ENCODE data around the gene KCNK3. TPM values are rescaled to one million over a fixed set of nuclear protein-coding genes. Genes with fewer than 3 reads are reported as not detected.

Gene KCNK3
- total and polyA plus RNA-seq, 10 of the 15 experiments (the other 5 are each of a cell fraction or from before 2014, with no cell fraction given), result 0.13 TPM; not detected in 9

DNA sequence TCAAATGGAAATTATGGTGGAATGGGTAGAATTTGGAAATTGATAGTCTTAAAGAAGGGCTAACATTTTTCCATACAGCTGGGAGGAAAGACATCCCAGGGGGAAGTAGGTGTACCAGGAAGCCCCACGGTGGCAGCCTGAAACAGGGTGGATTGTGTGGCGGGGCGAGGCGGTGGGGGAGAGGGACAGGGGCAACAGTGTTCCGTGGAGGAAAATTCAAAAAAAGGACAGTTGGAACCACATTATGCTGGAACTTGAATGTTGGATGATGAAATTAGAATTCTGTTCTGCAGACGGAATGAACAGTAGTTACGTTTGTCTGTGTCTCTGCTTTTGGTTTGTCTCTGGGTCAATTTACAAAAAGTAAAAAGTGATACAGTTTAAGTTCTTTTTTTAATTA lies 40.7 kb upstream of the KCNK3 start:
- ChIA-PET POLR2A (no interaction called here), CTCF (no interaction called here), SMC1A (ENCODE audit: uncharacterized antibody, unreplicated experiment) (interaction anchor here (1.1 kb wide), 1 partner anchor 8 kb away, joined by 3 read pairs; no protein-coding TSS in a partner anchor), RAD21 (ENCODE audit: unreplicated experiment) (no interaction called here)
- no peak overlapping the region for H3K4me3 ChIP-seq
- H3K9ac ChIP-seq (ENCODE audit: control insufficient read depth, insufficient read depth, low read length), result no peak overlapping the region
- no peak for FAIRE-seq
- H3K79me2 ChIP-seq (ENCODE audit: control insufficient read depth, insufficient read depth, low read length), result no peaks in the 10 kb centered on the region
- H3K27me3 ChIP-seq (replicated peaks in 1 of 2; ENCODE audit: control insufficient read depth in 2 of 2, insufficient read depth in 2 of 2, low read length in 1 of 2), result peaks cover 0 to 3% of the 10 kb centered on the region in 2 experiments; a peak in 1 of 4 replicates
- BruUV-seq (replicated peaks), result no TSS peak
- H3K4me2 ChIP-seq (ENCODE audit: control insufficient read depth, insufficient read depth), result no peak overlapping the region
- WGBS (ENCODE audit: insufficient coverage, insufficient replicate concordance, low lambda C conversion rate, missing lambda C conversion rate), result 47% methylated on average over 7 of the region's 7 CpGs
- no peaks in the 10 kb centered on the region for H3K4me1 ChIP-seq (ENCODE audit: control insufficient read depth, insufficient read depth, low read length)
- intact Hi-C loops (cut with micrococcal nuclease; ENCODE audit: unreplicated experiment), result no loop called here
- TF ChIP-seq ZSCAN29 (IDR thresholded peaks at IDR 0.05) (no peak), FOXK2 (IDR thresholded peaks at IDR 0.05) (no peak), RFX5 (IDR thresholded peaks at IDR 0.05; ENCODE audit: low read depth, low read length) (no peak), NBN (IDR thresholded peaks at IDR 0.05) (no peak), SMAD5 (IDR thresholded peaks at IDR 0.05; ENCODE audit: low read depth) (no peak), SMAD1 (IDR thresholded peaks at IDR 0.05; ENCODE audit: low read depth, partially characterized antibody) (no peak), SIX5 (IDR thresholded peaks at IDR 0.05; ENCODE audit: low read depth, low read length, severe bottlenecking) (no peak), POLR2AphosphoS5 (IDR thresholded peaks at IDR 0.05; ENCODE audit: low read length) (no peak), STAT3 (IDR thresholded peaks at IDR 0.05; ENCODE audit: low read depth, low read length) (no peak), RAD21 (IDR thresholded peaks at IDR 0.05; ENCODE audit: insufficient read depth, low read depth, low read length) (no peak), FOXM1 (IDR thresholded peaks at IDR 0.05; ENCODE audit: low read depth, low read length) (no peak), NR2C2 (IDR thresholded peaks at IDR 0.05; ENCODE audit: borderline replicate concordance, control insufficient read depth, insufficient read length, low read depth) (no peak)
- TF ChIP-seq, protein P1, sequence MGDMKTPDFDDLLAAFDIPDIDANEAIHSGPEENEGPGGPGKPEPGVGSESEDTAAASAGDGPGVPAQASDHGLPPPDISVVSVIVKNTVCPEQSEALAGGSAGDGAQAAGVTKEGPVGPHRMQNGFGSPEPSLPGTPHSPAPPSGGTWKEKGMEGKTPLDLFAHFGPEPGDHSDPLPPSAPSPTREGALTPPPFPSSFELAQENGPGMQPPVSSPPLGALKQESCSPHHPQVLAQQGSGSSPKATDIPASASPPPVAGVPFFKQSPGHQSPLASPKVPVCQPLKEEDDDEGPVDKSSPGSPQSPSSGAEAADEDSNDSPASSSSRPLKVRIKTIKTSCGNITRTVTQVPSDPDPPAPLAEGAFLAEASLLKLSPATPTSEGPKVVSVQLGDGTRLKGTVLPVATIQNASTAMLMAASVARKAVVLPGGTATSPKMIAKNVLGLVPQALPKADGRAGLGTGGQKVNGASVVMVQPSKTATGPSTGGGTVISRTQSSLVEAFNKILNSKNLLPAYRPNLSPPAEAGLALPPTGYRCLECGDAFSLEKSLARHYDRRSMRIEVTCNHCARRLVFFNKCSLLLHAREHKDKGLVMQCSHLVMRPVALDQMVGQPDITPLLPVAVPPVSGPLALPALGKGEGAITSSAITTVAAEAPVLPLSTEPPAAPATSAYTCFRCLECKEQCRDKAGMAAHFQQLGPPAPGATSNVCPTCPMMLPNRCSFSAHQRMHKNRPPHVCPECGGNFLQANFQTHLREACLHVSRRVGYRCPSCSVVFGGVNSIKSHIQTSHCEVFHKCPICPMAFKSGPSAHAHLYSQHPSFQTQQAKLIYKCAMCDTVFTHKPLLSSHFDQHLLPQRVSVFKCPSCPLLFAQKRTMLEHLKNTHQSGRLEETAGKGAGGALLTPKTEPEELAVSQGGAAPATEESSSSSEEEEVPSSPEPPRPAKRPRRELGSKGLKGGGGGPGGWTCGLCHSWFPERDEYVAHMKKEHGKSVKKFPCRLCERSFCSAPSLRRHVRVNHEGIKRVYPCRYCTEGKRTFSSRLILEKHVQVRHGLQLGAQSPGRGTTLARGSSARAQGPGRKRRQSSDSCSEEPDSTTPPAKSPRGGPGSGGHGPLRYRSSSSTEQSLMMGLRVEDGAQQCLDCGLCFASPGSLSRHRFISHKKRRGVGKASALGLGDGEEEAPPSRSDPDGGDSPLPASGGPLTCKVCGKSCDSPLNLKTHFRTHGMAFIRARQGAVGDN (IDR thresholded peaks at IDR 0.05), result no peak
- H3K27ac ChIP-seq (ENCODE audit: control insufficient read depth, insufficient read depth), result no peak overlapping the region
- H4K20me1 ChIP-seq (ENCODE audit: control insufficient read depth, insufficient read depth), result no peaks in the 10 kb centered on the region
- H3K36me3 ChIP-seq (ENCODE audit: control insufficient read depth in 2 of 2, insufficient read depth in 2 of 2, low read length in 1 of 2), result no peaks in the 10 kb centered on the region
- in situ Hi-C loops (cut with MboI), result no loop called here
- ATAC-seq, result no peak
- no peak overlapping the region for H2AFZ ChIP-seq (ENCODE audit: control insufficient read depth, low read depth, low read length)
- no peak for DNase-seq (ENCODE audit: low read depth, low spot score)
- H3K9me3 ChIP-seq (replicated peaks; ENCODE audit: control insufficient read depth, insufficient read depth, low read length), result no peaks in the 10 kb centered on the region
